Measurements from ENCODE around the gene USP3.

The USP3 gene, protein sequence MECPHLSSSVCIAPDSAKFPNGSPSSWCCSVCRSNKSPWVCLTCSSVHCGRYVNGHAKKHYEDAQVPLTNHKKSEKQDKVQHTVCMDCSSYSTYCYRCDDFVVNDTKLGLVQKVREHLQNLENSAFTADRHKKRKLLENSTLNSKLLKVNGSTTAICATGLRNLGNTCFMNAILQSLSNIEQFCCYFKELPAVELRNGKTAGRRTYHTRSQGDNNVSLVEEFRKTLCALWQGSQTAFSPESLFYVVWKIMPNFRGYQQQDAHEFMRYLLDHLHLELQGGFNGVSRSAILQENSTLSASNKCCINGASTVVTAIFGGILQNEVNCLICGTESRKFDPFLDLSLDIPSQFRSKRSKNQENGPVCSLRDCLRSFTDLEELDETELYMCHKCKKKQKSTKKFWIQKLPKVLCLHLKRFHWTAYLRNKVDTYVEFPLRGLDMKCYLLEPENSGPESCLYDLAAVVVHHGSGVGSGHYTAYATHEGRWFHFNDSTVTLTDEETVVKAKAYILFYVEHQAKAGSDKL

DNA sequence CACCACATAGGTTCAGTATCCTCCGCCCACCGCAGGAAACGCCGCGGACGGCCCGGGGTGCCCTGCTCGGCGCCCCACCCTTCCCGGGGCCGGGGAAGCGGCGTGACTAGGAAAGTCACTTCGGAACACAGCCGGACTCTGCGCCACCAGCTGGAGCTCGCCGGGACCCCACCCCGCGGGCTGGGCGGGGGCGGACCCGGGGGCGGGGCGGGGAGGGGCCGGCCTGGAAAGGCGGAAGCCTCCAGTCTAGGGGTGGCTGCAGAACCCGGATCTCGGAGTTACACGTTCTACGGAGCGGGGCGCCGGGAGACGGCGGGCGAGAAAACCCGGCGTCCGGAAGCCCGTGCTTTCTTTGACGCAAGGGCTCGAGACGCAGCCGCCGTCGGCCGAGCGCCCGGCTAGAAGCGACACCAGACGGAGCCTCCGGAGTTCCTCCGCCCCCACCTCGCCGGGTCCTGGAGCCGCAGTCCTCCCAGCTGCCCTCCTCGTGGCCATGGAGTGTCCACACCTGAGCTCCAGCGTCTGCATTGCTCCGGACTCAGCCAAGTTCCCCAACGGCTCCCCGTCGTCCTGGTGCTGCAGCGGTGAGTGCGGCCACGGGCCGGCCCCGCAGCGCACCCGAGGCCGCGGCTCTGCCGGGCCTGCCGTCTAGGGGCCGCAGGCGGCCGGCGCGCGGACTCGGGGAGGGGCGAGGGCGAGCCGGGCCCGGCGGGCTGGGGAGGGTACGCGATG is at the start of gene USP3:
Gene USP3 (plus strand): TSS at position 347 of the 732 bp plus-strand sequence. CDS start 147 bp downstream, at position 494.
- peak; percentile 89 to 91 for DNase-seq (ENCODE audit: low read depth in 1 of 2, low spot score in 1 of 2)

- DNase-seq (ENCODE audit: low read depth in 1 of 2, low spot score in 1 of 2): no peak
These were observed 48.1 kb upstream of the USP3 start for GRCh38 chr15:63456258-63456657.

- no peak for DNase-seq (ENCODE audit: low read depth in 1 of 2, low spot score in 1 of 2)
These were observed 47.0 kb upstream of the USP3 start for GRCh38 chr15:63457379-63457778.

GRCh38 chr15:63458026-63458425 is 46.4 kb upstream of the USP3 start:
- DNase-seq (ENCODE audit: low read depth in 1 of 2, low spot score in 1 of 2): no peak

- no peak for DNase-seq (ENCODE audit: low read depth in 1 of 2, low spot score in 1 of 2)
These were observed 45.5 kb upstream of the USP3 start for GRCh38 chr15:63458794-63459395.

- no peak for DNase-seq (ENCODE audit: low read depth in 1 of 2, low spot score in 1 of 2)
These were observed 43.9 kb upstream of the USP3 start for GRCh38 chr15:63460210-63461155.

DNA sequence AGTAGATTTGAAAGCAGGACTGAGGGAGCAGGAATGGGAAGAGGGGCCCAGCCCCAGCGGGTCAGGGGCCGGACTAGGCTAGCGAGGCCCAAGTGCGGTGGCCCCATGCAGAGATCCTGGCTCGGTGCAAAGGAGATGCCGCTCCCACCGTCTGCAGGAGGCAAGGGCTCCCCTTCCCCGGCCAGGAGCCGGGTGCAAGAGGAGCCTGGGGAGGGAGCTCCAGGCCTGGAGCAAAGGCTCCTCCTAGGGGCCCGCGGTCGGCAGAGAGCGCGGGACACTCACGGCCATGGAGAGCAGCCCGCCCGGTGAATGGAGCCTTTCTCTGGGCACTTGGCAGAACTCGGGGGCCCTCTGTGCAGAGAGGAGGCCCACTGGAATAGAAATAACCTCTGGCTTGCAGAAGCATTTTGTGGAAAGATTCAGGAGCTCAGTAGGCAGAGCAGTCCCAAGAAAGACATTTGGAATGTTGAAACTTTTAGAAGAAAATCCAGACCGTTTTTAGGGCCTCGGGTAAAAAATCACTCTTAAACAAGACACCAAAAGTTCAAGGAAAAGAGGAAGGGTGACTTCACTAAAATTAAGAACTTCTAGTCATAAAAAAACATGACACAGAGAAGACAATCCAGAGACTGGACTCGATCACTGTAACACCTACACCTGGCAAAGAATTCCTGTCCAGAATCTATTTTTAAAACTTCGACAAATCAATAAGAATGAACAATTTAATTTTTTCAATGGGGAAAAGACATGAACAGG is 43.0 kb upstream of the USP3 start:
- no peak for DNase-seq (ENCODE audit: low read depth in 1 of 2, low spot score in 1 of 2)

DNA sequence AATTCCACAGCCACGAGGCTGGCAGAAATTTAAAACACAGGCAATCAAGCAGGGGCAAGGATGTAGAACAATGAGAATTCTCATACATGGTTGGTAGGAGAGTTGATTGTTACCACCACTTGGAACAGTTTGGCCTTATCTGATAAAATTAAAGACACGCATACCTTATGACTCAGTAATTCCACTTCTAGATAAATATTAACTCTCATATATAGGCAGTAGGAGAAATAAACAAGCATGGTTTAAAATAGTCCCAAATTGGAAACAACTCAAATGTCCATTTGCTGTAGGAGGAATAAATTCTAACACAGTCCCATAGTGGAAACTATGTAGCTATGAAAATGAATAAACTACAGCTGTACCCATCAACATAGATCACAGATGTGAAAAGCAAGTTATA is 42.3 kb upstream of the USP3 start:
- DNase-seq (ENCODE audit: low read depth in 1 of 2, low spot score in 1 of 2): no peak

- no peak for DNase-seq (ENCODE audit: low read depth in 1 of 2, low spot score in 1 of 2)
These were observed 41.4 kb upstream of the USP3 start for GRCh38 chr15:63463036-63463435.

- no peak for DNase-seq (ENCODE audit: low read depth in 1 of 2, low spot score in 1 of 2)
These were observed 40.6 kb upstream of the USP3 start for GRCh38 chr15:63463793-63464192.

DNA sequence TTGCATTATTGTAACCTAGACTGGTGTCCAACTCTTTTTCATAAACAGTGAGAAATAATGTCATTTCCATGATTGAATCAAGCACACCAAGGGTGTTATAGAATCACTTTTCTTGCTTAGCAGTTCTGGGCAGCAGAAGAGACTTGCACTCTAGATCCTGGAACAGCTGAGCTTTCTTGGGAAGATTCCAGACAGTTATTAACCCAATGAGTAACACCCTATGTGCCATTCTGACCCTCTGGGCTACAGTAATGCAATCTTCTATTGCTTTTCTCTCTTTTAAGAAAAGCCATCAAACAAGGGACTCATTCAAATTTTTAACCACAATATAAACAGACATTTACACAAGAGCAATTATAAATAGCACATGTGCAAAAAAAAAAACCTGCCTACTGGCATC is 39.3 kb upstream of the USP3 start:
- DNase-seq (ENCODE audit: low read depth in 1 of 2, low spot score in 1 of 2): no peak

GRCh38 chr15:63466378-63467192 is 37.8 kb upstream of the USP3 start:
- DNase-seq (ENCODE audit: low read depth in 1 of 2, low spot score in 1 of 2): peak in 1 of 2 donors; percentile 62

DNA sequence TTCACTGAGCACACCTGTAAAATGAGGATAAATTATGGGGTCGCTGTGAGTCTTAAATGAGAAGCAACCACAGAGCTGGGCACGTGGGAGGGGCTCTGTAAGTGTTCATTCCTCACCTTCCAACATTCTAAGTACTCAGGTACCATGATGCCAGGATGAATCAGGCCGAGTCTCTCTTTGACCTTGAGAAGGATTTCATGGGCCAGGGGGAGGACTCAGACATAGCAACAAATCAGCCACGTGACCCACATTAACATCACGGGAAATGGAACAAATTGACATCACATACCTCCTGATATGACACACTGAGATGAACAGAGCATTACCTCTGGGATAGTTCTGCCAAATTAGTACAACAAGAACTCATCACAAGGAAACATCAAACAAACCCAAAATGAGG is 35.2 kb upstream of the USP3 start:
- DNase-seq (ENCODE audit: low read depth in 1 of 2, low spot score in 1 of 2): no peak

- DNase-seq (ENCODE audit: low read depth in 1 of 2, low spot score in 1 of 2): no peak
These were observed 34.4 kb upstream of the USP3 start for GRCh38 chr15:63469984-63470383.

- no peak for DNase-seq (ENCODE audit: low read depth in 1 of 2, low spot score in 1 of 2)
These were observed 31.2 kb upstream of the USP3 start for GRCh38 chr15:63473007-63473748.

- no peak for DNase-seq (ENCODE audit: low read depth in 1 of 2, low spot score in 1 of 2)
These were observed 30.7 kb upstream of the USP3 start for GRCh38 chr15:63473749-63473998.

GRCh38 chr15:63473999-63474809 is 30.2 kb upstream of the USP3 start:
- DNase-seq (ENCODE audit: low read depth in 1 of 2, low spot score in 1 of 2): peak; percentile 32 to 61

GRCh38 chr15:63474810-63475316 is 29.5 kb upstream of the USP3 start:
- no peak for DNase-seq (ENCODE audit: low read depth in 1 of 2, low spot score in 1 of 2)

Data from activated CD4-positive, alpha-beta T cell treated with anti-CD3 and anti-CD28 coated beads, Interleukin-2, amount 50 U/mL, for 24 hours (primary cell).